GM19467 (cell line): Measurements from ENCODE around the gene TMEM202.
A peak's percentile ranks its signal among the peaks of the same experiment; 100 is the strongest.
"Not testable (repeated sequence)": the region's sequence is repeated elsewhere in the genome, so short reads cannot be mapped to it uniquely, and the experiment has no call there.

Experiments
- ATAC-seq: cut with Tn5 transposase; IDR thresholded peaks from one replicate; pipeline ENCODE4 v1.9.1; 2021; ENCODE audit warnings: mild to moderate bottlenecking, moderate library complexity; ENCODE audit not compliant: unreplicated experiment

TMEM202 gene

GRCh38 chr15:72397796-72398588, at the start of gene TMEM202:
TSS of gene TMEM202 (plus strand) at chr15:72398305. CDS start at chr15:72398327, 22 bp downstream.
- no peak for ATAC-seq

- no peak for ATAC-seq
Measured at GRCh38 chr15:72353266-72353665, 44.8 kb upstream of the TMEM202 start.

GRCh38 chr15:72354496-72354895, 43.6 kb upstream of the TMEM202 start:
- ATAC-seq = no peak

GRCh38 chr15:72358121-72358520, 40.0 kb upstream of the TMEM202 start:
- no peak for ATAC-seq

GRCh38 chr15:72358650-72359171, 39.4 kb upstream of the TMEM202 start:
- no peak for ATAC-seq

- ATAC-seq = no peak
Measured at GRCh38 chr15:72361176-72361575, 36.9 kb upstream of the TMEM202 start.

GRCh38 chr15:72365844-72366243, 32.3 kb upstream of the TMEM202 start:
- peak; percentile 85 for ATAC-seq

GRCh38 chr15:72368325-72368724, 29.8 kb upstream of the TMEM202 start:
- ATAC-seq = no peak

- ATAC-seq = no peak
Measured at GRCh38 chr15:72368899-72369298, 29.2 kb upstream of the TMEM202 start.

- no peak for ATAC-seq
Measured at GRCh38 chr15:72369964-72370363, 28.1 kb upstream of the TMEM202 start.

- no peak for ATAC-seq
Measured at GRCh38 chr15:72372361-72372760, 25.7 kb upstream of the TMEM202 start.

GRCh38 chr15:72375501-72375845, 22.6 kb upstream of the TMEM202 start:
- ATAC-seq = peak; percentile 30

GRCh38 chr15:72375846-72376581, 22.1 kb upstream of the TMEM202 start, which contains the start of gene HEXA:
TSS of gene HEXA (minus strand) at chr15:72376014. CDS start at chr15:72375972, 42 bp downstream.
- peak; percentile 83 for ATAC-seq

- ATAC-seq = no peak
Measured at GRCh38 chr15:72377331-72377730, 20.8 kb upstream of the TMEM202 start.

- ATAC-seq = not testable (repeated sequence)
Measured at GRCh38 chr15:72379106-72379505, 19.0 kb upstream of the TMEM202 start.

GRCh38 chr15:72379856-72380430, 18.2 kb upstream of the TMEM202 start:
- no peak for ATAC-seq

- no peak for ATAC-seq
Measured at GRCh38 chr15:72380743-72381142, 17.4 kb upstream of the TMEM202 start.

- ATAC-seq = no peak
Measured at GRCh38 chr15:72382146-72382545, 16.0 kb upstream of the TMEM202 start.

- no peak for ATAC-seq
Measured at GRCh38 chr15:72387741-72388140, 10.4 kb upstream of the TMEM202 start.

- ATAC-seq = no peak
Measured at GRCh38 chr15:72389231-72389630, 8.9 kb upstream of the TMEM202 start.

GRCh38 chr15:72396331-72396730, 1.8 kb upstream of the TMEM202 start:
- not testable (repeated sequence) for ATAC-seq
